IMR-90 (cell line): Measurements from ENCODE around the gene HTATSF1. TPM values are rescaled to one million over a fixed set of nuclear protein-coding genes. Genes with fewer than 3 reads are reported as not detected.

ENCODE experiments used
- ATAC-seq: fragments of 200-7000 bp; cut with Tn5 transposase; 2 replicates; pipeline ENCODE4 v1.9.1; 2020; ENCODE audit warnings: low read depth, mild to moderate bottlenecking, moderate library complexity
- BruUV-seq: library from RNA; stranded (reverse); fragments of 400-500 nt; replicated peaks from 2 replicates; lab custom pipeline; 2021; lab: Mats Ljungman, UMichigan
- CTCF ChIA-PET: fragments of 300-600 bp; formaldehyde crosslinking; extraction: SDS; loops from one replicate; lab custom pipeline; 2021; ENCODE audit warnings: antibody characterized with exemption; lab: Yijun Ruan, JAX
- POLR2A ChIA-PET: fragments of 300-600 bp; sonication (Branson Sonifier 250); formaldehyde crosslinking; loops from one replicate; lab custom pipeline; 2022; ENCODE audit warnings: antibody characterized with exemption; ENCODE audit not compliant: unreplicated experiment; lab: Charles Lee
- DNase-seq: peaks from one replicate; pipeline ENCODE4 v3.0.0; 2013
- H2AFZ ChIP-seq: replicated peaks from 2 replicates; pipeline ENCODE3; 2013; ENCODE audit warnings: low read length, mild to moderate bottlenecking; ENCODE audit not compliant: poor library complexity
- H2AK5ac ChIP-seq: 2 replicates; pipeline ENCODE4 v1.6.1; 2013; ENCODE audit warnings: low read depth, low read length, inconsistent platforms
- H2AK9ac ChIP-seq: replicated peaks from 2 replicates; pipeline ENCODE3; 2013; ENCODE audit warnings: mild to moderate bottlenecking, low read depth, low read length, moderate library complexity; ENCODE audit not compliant: poor library complexity
- H2BK120ac ChIP-seq: 2 replicates; pipeline ENCODE4 v1.6.1; 2013; ENCODE audit warnings: low read depth, low read length, inconsistent platforms
- H2BK15ac ChIP-seq: 3 replicates; pipeline ENCODE4 v1.6.1; 2013; ENCODE audit warnings: low read depth, low read length, inconsistent platforms
- H2BK20ac ChIP-seq: 2 replicates; pipeline ENCODE4 v1.6.1; 2013; ENCODE audit warnings: low read depth, mild to moderate bottlenecking, inconsistent platforms, low read length, moderate library complexity
- H2BK5ac ChIP-seq: 2 replicates; pipeline ENCODE4 v1.6.1; 2013; ENCODE audit warnings: mild to moderate bottlenecking, low read depth, low read length, inconsistent platforms; ENCODE audit not compliant: poor library complexity, severe bottlenecking
- H3K14ac ChIP-seq: replicated peaks from 2 replicates; pipeline ENCODE4 v1.6.1; 2013; ENCODE audit warnings: low read depth, low read length, inconsistent platforms
- H3K18ac ChIP-seq: 2 replicates; pipeline ENCODE4 v1.6.1; 2013; ENCODE audit warnings: low read depth, low read length, control low read depth
- H3K23ac ChIP-seq: 2 replicates; pipeline ENCODE4 v1.6.1; 2013; ENCODE audit warnings: low read depth, low read length, inconsistent platforms
- H3K27ac ChIP-seq: 2 replicates; pipeline ENCODE4 v1.5.1; 2013; ENCODE audit warnings: mild to moderate bottlenecking, control low read depth, low read length; ENCODE audit not compliant: insufficient read depth
- H3K27me3 ChIP-seq: 2 replicates; pipeline ENCODE4 v1.6.1; 2013; ENCODE audit warnings: low read length; ENCODE audit not compliant: control insufficient read depth, insufficient read depth
- H3K36me3 ChIP-seq: 2 replicates; pipeline ENCODE4 v1.6.1; 2013; ENCODE audit warnings: low read length, mixed read lengths; ENCODE audit not compliant: control insufficient read depth, insufficient read depth
- H3K4ac ChIP-seq: 2 replicates; pipeline ENCODE4 v1.6.1; 2013; ENCODE audit warnings: low read depth, low read length, inconsistent platforms
- H3K4me1 ChIP-seq: 2 replicates; pipeline ENCODE4 v1.6.1; 2013; ENCODE audit warnings: low read length, mixed read lengths; ENCODE audit not compliant: control insufficient read depth, insufficient read depth
- H3K4me2 ChIP-seq: 2 replicates; pipeline ENCODE4 v1.6.1; 2013; ENCODE audit warnings: low read depth, mild to moderate bottlenecking, control low read depth, low read length, moderate library complexity
- H3K4me3 ChIP-seq: 2 replicates; pipeline ENCODE4 v1.5.1; 2013; ENCODE audit warnings: low read depth, mild to moderate bottlenecking, control low read depth, low read length, moderate library complexity; ENCODE audit not compliant: insufficient read depth
- H3K56ac ChIP-seq: 2 replicates; pipeline ENCODE4 v1.6.1; 2013; ENCODE audit warnings: low read length, inconsistent platforms; ENCODE audit not compliant: insufficient read depth; ENCODE audit errors: extremely low read depth
- H3K79me1 ChIP-seq, 2 experiments: 2 replicates each; pipeline ENCODE4 v1.6.1; 2013; ENCODE audit warnings: low read length in 2 of 2, inconsistent platforms in 1 of 2, low read depth in 1 of 2
- H3K9ac ChIP-seq: 2 replicates; pipeline ENCODE4 v1.6.1; 2013; ENCODE audit warnings: low read depth, low read length, control low read depth
- H3K9me1 ChIP-seq: 2 replicates; pipeline ENCODE4 v1.6.1; 2013; ENCODE audit warnings: low read length, inconsistent platforms; ENCODE audit not compliant: insufficient read depth
- H3K9me3 ChIP-seq: 2 replicates; pipeline ENCODE4 v1.6.1; 2013; ENCODE audit warnings: low read length; ENCODE audit not compliant: control insufficient read depth, insufficient read depth
- H4K20me1 ChIP-seq: 2 replicates; pipeline ENCODE4 v1.6.1; 2013; ENCODE audit warnings: low read length, inconsistent platforms; ENCODE audit not compliant: insufficient read depth
- H4K5ac ChIP-seq: 2 replicates; pipeline ENCODE4 v1.6.1; 2013; ENCODE audit warnings: mild to moderate bottlenecking, low read depth, low read length, control low read depth
- H4K8ac ChIP-seq, 2 experiments: 2 replicates each; pipeline ENCODE4 v1.6.1; 2013; ENCODE audit warnings: low read depth in 2 of 2, low read length in 2 of 2, control low read depth in 1 of 2, inconsistent platforms in 1 of 2
- H4K91ac ChIP-seq: 2 replicates; pipeline ENCODE4 v1.6.1; 2013; ENCODE audit warnings: low read depth, low read length, inconsistent platforms; ENCODE audit not compliant: insufficient read depth
- CEBPB ChIP-seq: IDR thresholded peaks from 2 replicates; pipeline ENCODE4 v1.6.1; 2012; ENCODE audit warnings: low read depth, low read length, improper control_type of control experiment
- CHD1 ChIP-seq: IDR thresholded peaks from 2 replicates; pipeline ENCODE4 v1.6.1; 2012; ENCODE audit warnings: low read depth, low read length, improper control_type of control experiment
- CTCF ChIP-seq: conservative IDR thresholded peaks from 2 replicates; pipeline ENCODE4 v1.5.1; 2012; ENCODE audit warnings: mild to moderate bottlenecking, low read depth, low read length, improper control_type of control experiment
- FOS ChIP-seq: fragments of 150-350 bp; IDR thresholded peaks from 2 replicates; pipeline ENCODE4 v1.6.1; 2016; ENCODE audit warnings: low read depth, low read length
- MAFK ChIP-seq: IDR thresholded peaks from 2 replicates; pipeline ENCODE4 v1.6.1; 2012; ENCODE audit warnings: low read depth, low read length, improper control_type of control experiment
- MAZ ChIP-seq: IDR thresholded peaks from 2 replicates; pipeline ENCODE4 v1.6.1; 2012; ENCODE audit warnings: low read depth, mild to moderate bottlenecking, low read length, improper control_type of control experiment, moderate library complexity, borderline replicate concordance
- NFE2L2 ChIP-seq: fragments of 150-350 bp; IDR thresholded peaks from 2 replicates; pipeline ENCODE4 v1.6.1; 2016; ENCODE audit warnings: low read depth, mild to moderate bottlenecking, low read length
- POLR2A ChIP-seq: IDR thresholded peaks from 2 replicates; pipeline ENCODE4 v1.6.1; 2012; ENCODE audit warnings: mild to moderate bottlenecking, low read depth, low read length
- RFX5 ChIP-seq: IDR thresholded peaks from 2 replicates; pipeline ENCODE4 v1.8.0; 2012; ENCODE audit warnings: low read depth, mild to moderate bottlenecking, low read length, moderate library complexity
- SMC3 ChIP-seq: fragments of 150-350 bp; IDR thresholded peaks from 2 replicates; pipeline ENCODE4 v1.6.1; 2016; ENCODE audit warnings: low read depth, mild to moderate bottlenecking, antibody characterized with exemption, low read length, moderate library complexity
- WGBS, 2 experiments: methylation state at CpG; one replicate each; pipeline versions ENCODE4 v1.1.5 to v1.1.7; 2013; ENCODE audit warnings: missing lambda C conversion rate in 2 of 2; ENCODE audit not compliant: insufficient read length in 1 of 2; ENCODE audit errors: extremely low coverage in 2 of 2; 5-methylcytosine and 5-hydroxymethylcytosine counted together
- dilution Hi-C: fragments of 300-500 bp; cut with HindIII; formaldehyde crosslinking; loops from one replicate; pipeline ENCODE4 v1.14.3; 2018; ENCODE audit warnings: low sequenced_read_pairs; ENCODE audit not compliant: unreplicated experiment
- in situ Hi-C: fragments of 300-500 bp; cut with MboI; formaldehyde crosslinking; loops from 3 replicates; pipeline ENCODE4 v1.14.3; 2019; ENCODE audit warnings: low sequenced_read_pairs, inconsistent platforms, mixed read lengths
- intact Hi-C: fragments of 100-400 bp; cut with micrococcal nuclease; formaldehyde crosslinking; loops from 2 replicates; pipeline ENCODE4 v1.10.0; 2022
- polyA plus RNA-seq, 3 experiments: library from polyadenylated mRNA; depleted of rRNA; stranded (reverse); fragments of >200 nt; gene quantifications; 2 replicates each; pipeline ENCODE4 v1.2.3, GENCODE V29; 2012; ENCODE audit warnings: low replicate concordance in 1 of 3
- total RNA-seq: library from RNA; depleted of rRNA; stranded (reverse); fragments of >200 nt; gene quantifications from 2 replicates; pipeline ENCODE4 v1.2.3, GENCODE V29; 2012

The HTATSF1 gene
- total and polyA plus RNA-seq, 2 of the 4 experiments (the other 2 are of a cell fraction), result 6.8 to 19.0 TPM

DNA sequence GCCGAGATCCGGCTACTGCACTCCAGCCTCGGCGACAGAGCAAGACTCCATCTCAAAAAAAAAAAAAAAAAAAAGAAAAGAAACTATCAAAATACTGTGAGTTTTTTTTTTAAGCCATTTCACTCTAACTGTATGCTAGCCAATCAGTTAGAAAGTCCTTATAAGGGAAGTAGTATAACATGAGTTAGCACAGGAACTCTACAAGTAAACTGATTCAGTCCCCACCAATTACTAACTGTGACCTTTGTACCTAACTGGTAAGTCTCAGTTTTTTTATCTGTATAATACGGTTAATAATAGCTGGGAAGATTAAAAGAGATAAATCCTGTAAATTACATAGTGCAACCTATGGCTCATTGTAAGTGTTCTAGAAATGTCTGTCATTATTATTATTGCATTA is 44.8 kb upstream of the HTATSF1 start:
- intact Hi-C loops, result no loop called here
- H3K18ac ChIP-seq, result no peak overlapping the region
- no peak overlapping the region for H3K4me2 ChIP-seq
- no peak overlapping the region for H3K4ac ChIP-seq
- no CpG with 5 or more reads among the region's 5 CpGs for WGBS, 2 experiments
- H3K79me1 ChIP-seq, result no peaks in the 10 kb centered on the region
- no peak overlapping the region for H3K56ac ChIP-seq
- no peaks in the 10 kb centered on the region for H3K9me1 ChIP-seq
- no peak overlapping the region for H2AK5ac ChIP-seq
- no peaks in the 10 kb centered on the region for H3K9me3 ChIP-seq
- no peak overlapping the region for H2BK20ac ChIP-seq
- H4K5ac ChIP-seq, result no peak overlapping the region
- H2BK5ac ChIP-seq, result no peak overlapping the region
- H2BK120ac ChIP-seq, result no peak overlapping the region
- BruUV-seq, result no TSS peak
- no peak overlapping the region for H2AK9ac ChIP-seq
- dilution Hi-C loops, result no loop called here
- no peaks in the 10 kb centered on the region for H3K27me3 ChIP-seq
- in situ Hi-C loops, result no loop called here
- H3K4me1 ChIP-seq, result no peaks in the 10 kb centered on the region
- DNase-seq (no peak), ATAC-seq (no peak)
- H4K8ac ChIP-seq, result no peak overlapping the region
- CTCF ChIA-PET, result interaction anchor here (1.0 kb wide), 1 partner anchor 16 kb away, joined by 4 read pairs; no protein-coding TSS in a partner anchor
- H4K20me1 ChIP-seq, result no peaks in the 10 kb centered on the region
- no peak overlapping the region for H2AFZ ChIP-seq
- TF ChIP-seq MAFK, result no peak
- TF ChIP-seq SMC3, result no peak
- no peak for TF ChIP-seq MAZ
- TF ChIP-seq FOS, result no peak
- no peak for TF ChIP-seq CHD1
- no peak for TF ChIP-seq NFE2L2
- TF ChIP-seq CTCF, result no peak
- no peak for TF ChIP-seq POLR2A
- TF ChIP-seq CEBPB, result no peak
- no peak for TF ChIP-seq RFX5
- H2BK15ac ChIP-seq, result no peak overlapping the region
- no peak overlapping the region for H3K4me3 ChIP-seq
- no peak overlapping the region for H3K27ac ChIP-seq
- POLR2A ChIA-PET, result no interaction called here
- no peak overlapping the region for H3K23ac ChIP-seq
- no peak overlapping the region for H3K9ac ChIP-seq
- no peak overlapping the region for H3K14ac ChIP-seq
- H4K91ac ChIP-seq, result no peak overlapping the region
- H3K36me3 ChIP-seq, result no peaks in the 10 kb centered on the region
